Amniotic stem cell (primary cell): ENCODE results near the gene PRKN.
"Not testable (repeated sequence)": the region's sequence is repeated elsewhere in the genome, so short reads cannot be mapped to it uniquely, and the experiment has no call there.

Source experiments
- DNase-seq: peaks from one replicate; lab custom pipeline; 2025; lab: John Stamatoyannopoulos, UW

PRKN gene

GRCh38 chr6:161901740-161902426 is 825.7 kb downstream of the PRKN start:
- no peak for DNase-seq

GRCh38 chr6:161894436-161894835 is 833.1 kb downstream of the PRKN start:
- no peak for DNase-seq

GRCh38 chr6:161891542-161891941 is 836.0 kb downstream of the PRKN start:
- DNase-seq = no peak

GRCh38 chr6:161890832-161891297 is 836.7 kb downstream of the PRKN start:
- DNase-seq = no peak

GRCh38 chr6:161890133-161890831 is 837.3 kb downstream of the PRKN start:
- DNase-seq = no peak

GRCh38 chr6:161889324-161889723 is 838.2 kb downstream of the PRKN start:
- DNase-seq = no peak

- not testable (repeated sequence) for DNase-seq
These were observed 841.0 kb downstream of the PRKN start for GRCh38 chr6:161886545-161886944.

- no peak for DNase-seq
These were observed 842.8 kb downstream of the PRKN start for GRCh38 chr6:161884782-161885181.

GRCh38 chr6:161882196-161882765 is 845.3 kb downstream of the PRKN start:
- no peak for DNase-seq

- DNase-seq = no peak
These were observed 847.5 kb downstream of the PRKN start for GRCh38 chr6:161880056-161880455.

GRCh38 chr6:161876231-161876630 is 851.3 kb downstream of the PRKN start:
- no peak for DNase-seq

GRCh38 chr6:161870236-161870901 is 857.2 kb downstream of the PRKN start:
- DNase-seq = no peak

GRCh38 chr6:161869491-161869890 is 858.1 kb downstream of the PRKN start:
- DNase-seq = no peak

- DNase-seq = no peak
These were observed 861.0 kb downstream of the PRKN start for GRCh38 chr6:161866570-161866969.

GRCh38 chr6:161861061-161861460 is 866.5 kb downstream of the PRKN start:
- DNase-seq = not testable (repeated sequence)

- DNase-seq = no peak
These were observed 873.9 kb downstream of the PRKN start for GRCh38 chr6:161853657-161854056.

- not testable (repeated sequence) for DNase-seq
These were observed 876.1 kb downstream of the PRKN start for GRCh38 chr6:161851486-161851885.

- DNase-seq = no peak
These were observed 877.0 kb downstream of the PRKN start for GRCh38 chr6:161850562-161850961.

- DNase-seq = no peak
These were observed 879.9 kb downstream of the PRKN start for GRCh38 chr6:161847628-161848027.

GRCh38 chr6:161844804-161845203 is 882.8 kb downstream of the PRKN start:
- no peak for DNase-seq

- no peak for DNase-seq
These were observed 884.5 kb downstream of the PRKN start for GRCh38 chr6:161843066-161843465.

GRCh38 chr6:161840380-161840779 is 887.2 kb downstream of the PRKN start:
- DNase-seq = no peak
